Activated T-cell treated with anti-CD3 and anti-CD28 coated beads, Interleukin-2, amount 50 U/mL, for 4 hours (primary cell): ENCODE data around the gene MTHFD2. TPM values are rescaled to one million over a fixed set of nuclear protein-coding genes. Genes with fewer than 3 reads are reported as not detected.
"Not testable (repeated sequence)": the region's sequence is repeated elsewhere in the genome, so short reads cannot be mapped to it uniquely, and the experiment has no call there.

ENCODE experiments used
- ATAC-seq, 2 donors: fragments of 200-7000 bp; cut with Tn5 transposase; one replicate each; pipeline ENCODE4 v1.10.0; 2021
- DNase-seq: peaks from one replicate; pipeline ENCODE4 v3.0.0-alpha.2; 2020
- H3K27me3 Mint-ChIP-seq: one replicate; pipeline ENCODE4 v1.8.0; 2021; ENCODE audit warnings: low read depth, mixed read lengths
- H3K36me3 Mint-ChIP-seq: one replicate; pipeline ENCODE4 v1.8.0; 2022; ENCODE audit warnings: mixed read lengths; ENCODE audit not compliant: insufficient read depth
- H3K4me1 Mint-ChIP-seq: one replicate; pipeline ENCODE4 v1.8.0; 2021; ENCODE audit warnings: low read depth, mixed read lengths
- H3K4me3 Mint-ChIP-seq: one replicate; pipeline ENCODE4 v1.8.0; 2021; ENCODE audit warnings: mild to moderate bottlenecking, moderate library complexity, mixed read lengths
- H3K9me3 Mint-ChIP-seq: one replicate; pipeline ENCODE4 v1.8.0; 2021; ENCODE audit warnings: mixed read lengths
- total RNA-seq, 3 donors: library from RNA; stranded (reverse); gene quantifications; one replicate each; pipeline ENCODE4 v1.2.1, GENCODE V29; 2021

MTHFD2 gene
- total RNA-seq, 3 donors from 2014 or later: 408 to 545 (median 430) TPM

DNA sequence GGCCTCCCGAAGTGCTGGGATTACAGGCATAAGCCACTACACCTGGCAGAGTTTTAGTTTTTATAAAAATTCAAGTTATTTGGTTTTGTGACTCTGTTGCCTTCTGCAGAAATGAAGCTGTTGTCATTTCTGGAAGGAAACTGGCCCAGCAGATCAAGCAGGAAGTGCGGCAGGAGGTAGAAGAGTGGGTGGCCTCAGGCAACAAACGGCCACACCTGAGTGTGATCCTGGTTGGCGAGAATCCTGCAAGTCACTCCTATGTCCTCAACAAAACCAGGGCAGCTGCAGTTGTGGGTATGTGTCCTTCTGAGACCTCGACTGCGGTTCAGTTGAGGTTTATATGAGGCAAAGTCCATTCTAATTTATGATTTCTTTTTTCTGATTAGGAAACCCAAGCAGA lies 7.2 kb downstream of the MTHFD2 start:
- Mint-ChIP-seq H3K36me3 (peaks cover 48% of the 10 kb centered on the region), H3K4me3 (peak overlapping the region; percentile 73), H3K9me3 (no peaks in the 10 kb centered on the region), H3K27me3 (no peaks in the 10 kb centered on the region), H3K4me1 (peaks cover 70% of the 10 kb centered on the region)
- peak; percentile 23 to 31 for ATAC-seq
- DNase-seq: no peak

DNA sequence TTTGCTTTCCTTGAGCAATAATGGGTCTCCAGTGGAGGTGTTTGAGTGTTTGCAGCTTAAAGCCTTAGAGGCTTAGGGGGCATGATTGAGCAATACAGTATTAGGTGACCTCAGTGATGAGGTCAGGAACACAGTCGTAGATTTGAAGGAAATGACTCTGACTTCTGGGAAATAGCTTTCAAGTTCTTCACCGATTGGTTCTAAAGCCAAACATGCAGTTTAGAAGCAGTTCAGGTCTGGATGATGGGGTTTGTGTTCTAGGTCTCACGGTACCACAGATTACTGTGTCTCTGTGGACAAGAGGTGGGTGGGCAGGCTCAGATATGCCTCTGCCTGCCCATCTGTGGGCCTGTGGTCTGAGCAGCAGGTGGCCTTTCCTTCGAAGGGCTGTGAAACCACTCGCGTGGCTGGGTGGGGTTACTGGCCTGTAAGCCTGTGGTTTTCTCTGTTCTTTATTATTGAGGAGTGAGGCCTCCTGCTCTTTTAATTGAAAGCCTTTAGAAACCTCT lies 7.8 kb downstream of the MTHFD2 start:
- ATAC-seq (peak; percentile 82 to 83), DNase-seq (no peak)
- Mint-ChIP-seq H3K4me1 (peaks cover 66% of the 10 kb centered on the region), H3K4me3 (peak overlapping the region; percentile 73), H3K9me3 (no peaks in the 10 kb centered on the region), H3K36me3 (peaks cover 45% of the 10 kb centered on the region), H3K27me3 (no peaks in the 10 kb centered on the region)

DNA sequence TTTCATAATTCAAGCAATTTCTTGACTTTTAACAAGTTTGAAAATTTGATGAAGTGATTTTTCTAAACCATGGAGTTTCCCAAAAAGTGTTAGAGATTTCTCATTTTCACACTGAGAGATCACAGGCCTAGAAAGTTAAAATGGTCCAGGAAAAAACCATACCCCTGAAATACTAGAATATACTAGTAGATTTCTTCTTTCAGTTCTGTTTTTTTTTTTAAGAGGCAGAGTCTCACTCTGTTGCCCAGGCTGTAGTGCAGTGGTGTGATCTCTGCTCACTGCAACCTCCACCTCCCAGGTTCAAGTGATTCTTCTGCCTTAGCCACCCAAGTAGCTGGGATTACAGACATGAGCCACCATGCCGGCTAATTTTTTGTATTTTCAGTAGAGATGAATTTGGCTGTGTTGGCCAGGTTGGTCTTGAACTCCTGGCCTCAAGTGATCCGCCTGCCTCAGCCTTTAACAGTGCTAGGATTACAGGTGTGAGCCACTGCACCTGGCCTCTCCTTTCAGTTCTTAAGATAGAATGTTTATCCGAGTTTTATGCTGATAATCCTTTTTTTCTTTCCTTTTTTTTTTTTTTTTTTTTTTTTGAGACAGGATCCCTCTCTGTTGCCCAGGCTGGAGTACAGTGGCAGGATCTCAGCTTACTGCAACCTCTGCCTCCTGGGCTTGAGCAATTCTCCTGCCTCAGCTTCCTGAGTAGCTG lies 14.4 kb downstream of the MTHFD2 start:
- Mint-ChIP-seq H3K4me1 (peaks cover 12% of the 10 kb centered on the region), H3K9me3 (no peaks in the 10 kb centered on the region), H3K36me3 (peaks cover 29% of the 10 kb centered on the region), H3K4me3 (no peak overlapping the region), H3K27me3 (no peaks in the 10 kb centered on the region)
- DNase-seq (no peak), ATAC-seq (no peak)

DNA sequence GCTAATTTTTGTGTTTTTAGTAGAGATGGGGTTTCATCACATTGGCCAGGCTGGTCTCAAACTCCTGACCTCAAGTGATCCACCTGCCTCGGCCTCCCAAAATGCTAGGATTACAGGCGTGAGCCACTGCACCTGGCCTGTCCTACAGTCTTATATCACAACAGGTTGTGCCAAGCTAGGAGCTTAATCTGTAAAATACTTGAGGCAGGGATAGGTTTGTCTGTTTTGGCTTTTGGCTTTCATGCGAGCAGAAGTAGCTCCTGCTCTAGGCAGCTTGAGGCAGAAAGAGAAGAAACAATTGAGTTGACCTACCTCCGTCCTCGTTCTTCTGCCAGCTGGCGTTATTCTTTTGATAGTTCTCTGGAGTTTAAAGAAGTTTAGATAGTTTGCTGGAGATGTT lies 17.4 kb downstream of the MTHFD2 start:
- H3K4me1 Mint-ChIP-seq, H3K27me3 Mint-ChIP-seq, H3K4me3 Mint-ChIP-seq, H3K9me3 Mint-ChIP-seq, ATAC-seq, DNase-seq: not testable (repeated sequence)
- H3K36me3 Mint-ChIP-seq: peaks cover 32% of the 10 kb centered on the region

DNA sequence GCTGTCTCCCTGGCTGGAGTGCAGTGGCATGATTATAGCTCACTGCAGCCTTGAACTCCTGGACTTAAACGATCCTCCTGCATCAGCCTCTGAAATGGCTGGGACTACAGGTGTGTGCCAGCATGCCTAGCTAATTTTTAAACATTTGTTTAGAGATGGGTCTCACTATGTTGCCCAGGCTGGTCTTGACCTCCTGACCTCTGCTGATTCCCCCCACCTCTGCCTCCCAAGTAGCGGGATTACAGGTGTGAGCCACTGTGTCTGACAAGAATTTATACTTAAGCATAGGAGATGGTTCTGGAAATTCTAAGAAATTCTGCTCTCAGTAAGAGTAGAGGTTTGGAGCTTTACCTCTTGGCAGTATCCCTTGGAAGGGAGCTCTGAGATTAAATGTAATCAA lies 18.2 kb downstream of the MTHFD2 start:
- ATAC-seq (no peak), DNase-seq (no peak)
- Mint-ChIP-seq H3K4me1 (no peaks in the 10 kb centered on the region), H3K9me3 (no peaks in the 10 kb centered on the region), H3K4me3 (no peak overlapping the region), H3K36me3 (peaks cover 37% of the 10 kb centered on the region), H3K27me3 (no peaks in the 10 kb centered on the region)

DNA sequence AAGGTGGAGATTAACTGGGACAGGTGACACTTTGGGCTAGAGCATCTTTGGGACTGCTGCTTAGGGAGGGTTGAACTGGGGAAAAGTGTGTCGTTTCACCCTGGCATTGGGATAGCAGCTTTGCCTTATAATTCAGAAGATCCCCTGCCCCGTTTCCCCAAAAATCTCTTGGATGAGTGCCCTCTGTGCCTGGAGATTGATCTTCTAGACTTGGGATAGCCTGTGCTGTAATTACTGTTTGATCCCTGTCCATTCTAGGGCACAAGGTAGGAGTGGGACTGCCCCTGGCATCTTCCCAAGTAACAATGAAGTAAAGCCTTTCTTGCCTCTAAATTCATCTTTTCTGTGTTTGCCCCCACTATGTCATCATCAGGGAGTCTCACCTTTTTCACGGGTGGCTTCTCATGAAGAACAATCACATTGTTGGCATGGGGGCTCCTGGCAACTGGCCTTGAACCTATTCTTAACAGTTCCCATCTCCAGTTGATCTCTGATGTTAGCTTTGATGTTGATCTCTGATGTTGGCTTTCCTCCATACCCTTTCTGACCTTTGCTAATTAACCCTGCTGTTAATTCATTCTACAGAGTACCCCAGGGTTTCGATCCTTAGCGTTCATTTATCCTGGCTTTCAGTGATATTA lies 21.6 kb downstream of the MTHFD2 start:
- Mint-ChIP-seq H3K9me3 (no peaks in the 10 kb centered on the region), H3K4me1 (no peaks in the 10 kb centered on the region), H3K4me3 (no peak overlapping the region), H3K27me3 (no peaks in the 10 kb centered on the region), H3K36me3 (peaks cover 45% of the 10 kb centered on the region)
- DNase-seq (no peak), ATAC-seq (no peak)

DNA sequence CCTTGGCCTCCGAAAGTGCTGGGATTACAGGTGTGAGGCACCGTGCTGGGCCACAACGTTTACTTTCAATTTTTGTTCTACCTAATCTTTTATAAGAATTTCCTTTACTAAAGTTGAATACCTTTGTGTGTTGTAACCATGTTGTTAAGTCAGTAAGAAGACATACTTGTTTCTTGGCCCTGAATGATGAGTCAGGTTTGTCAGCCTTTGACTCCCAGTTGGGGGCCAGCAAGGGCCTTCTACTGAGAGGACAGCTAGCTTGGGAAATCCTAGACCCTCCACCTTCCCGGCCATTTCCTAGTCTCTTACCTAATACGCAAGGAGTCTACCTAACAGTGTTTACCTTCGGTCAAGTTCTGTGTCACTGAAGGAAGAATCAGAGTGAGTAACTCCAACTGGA lies 22.7 kb downstream of the MTHFD2 start:
- DNase-seq (no peak), ATAC-seq (no peak)
- H3K9me3 Mint-ChIP-seq: no peaks in the 10 kb centered on the region
- no peaks in the 10 kb centered on the region for H3K4me1 Mint-ChIP-seq
- H3K36me3 Mint-ChIP-seq: peaks cover 43% of the 10 kb centered on the region
- H3K27me3 Mint-ChIP-seq: no peaks in the 10 kb centered on the region
- no peak overlapping the region for H3K4me3 Mint-ChIP-seq

DNA sequence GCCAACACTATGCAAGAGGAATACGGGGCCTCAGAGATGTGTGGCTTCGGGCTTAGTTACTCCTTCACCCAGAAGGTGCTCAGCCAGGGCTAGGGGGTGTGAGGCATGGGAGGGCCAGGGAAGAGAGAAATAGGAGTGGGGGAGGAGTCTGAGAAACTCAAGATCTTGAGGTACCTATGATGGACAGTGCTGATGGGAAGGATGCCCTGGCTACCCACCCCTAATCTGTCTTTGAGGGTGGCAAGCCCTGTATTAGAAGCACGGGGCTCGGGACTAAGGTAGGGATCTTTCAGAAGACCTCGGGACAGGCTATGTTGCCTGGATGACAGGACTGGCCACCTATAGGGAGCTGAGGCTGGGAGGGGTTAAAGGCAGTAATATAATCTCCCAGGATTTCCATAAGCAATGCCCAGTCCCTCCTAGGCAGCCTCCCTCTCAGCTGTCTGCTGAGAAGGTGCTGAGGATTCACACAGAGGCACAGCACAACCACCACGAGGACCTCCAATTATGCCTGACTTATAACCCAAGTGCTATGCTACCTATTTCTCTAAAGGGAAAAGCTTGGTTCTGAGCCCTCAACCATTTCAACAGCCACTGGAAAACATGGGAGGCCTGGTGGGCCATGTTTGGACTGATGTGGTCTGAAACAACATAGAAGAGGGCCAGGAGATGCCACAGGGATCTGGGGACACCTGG lies 23.3 kb downstream of the MTHFD2 start:
- H3K27me3 Mint-ChIP-seq: no peaks in the 10 kb centered on the region
- no peak overlapping the region for H3K4me3 Mint-ChIP-seq
- ATAC-seq: peak in 1 of 2 donors; percentile 9
- DNase-seq: no peak
- no peaks in the 10 kb centered on the region for H3K9me3 Mint-ChIP-seq
- no peaks in the 10 kb centered on the region for H3K4me1 Mint-ChIP-seq
- H3K36me3 Mint-ChIP-seq: peaks cover 40% of the 10 kb centered on the region

DNA sequence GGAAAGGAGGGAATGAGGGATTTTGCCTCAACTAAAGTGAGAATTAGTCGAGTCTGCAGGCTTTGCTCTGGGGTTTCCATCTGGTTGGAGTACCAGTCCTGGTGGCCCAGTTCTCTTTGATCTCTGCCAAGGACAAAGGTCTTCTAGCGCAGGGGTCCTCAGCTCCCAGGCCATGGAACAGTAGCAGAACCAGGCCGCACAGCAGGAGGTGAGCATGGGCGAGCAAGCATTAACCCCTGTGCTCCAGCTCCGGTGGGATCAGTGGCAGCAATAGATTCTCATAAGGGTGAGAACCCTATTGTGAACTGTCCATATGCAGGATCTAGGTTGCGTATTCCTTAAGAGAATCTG lies 23.9 kb downstream of the MTHFD2 start:
- no peak for DNase-seq
- Mint-ChIP-seq H3K36me3 (peaks cover 40% of the 10 kb centered on the region), H3K27me3 (no peaks in the 10 kb centered on the region), H3K9me3 (no peaks in the 10 kb centered on the region), H3K4me3 (no peak overlapping the region), H3K4me1 (no peaks in the 10 kb centered on the region)
- peak in 1 of 2 donors; percentile 13 for ATAC-seq

DNA sequence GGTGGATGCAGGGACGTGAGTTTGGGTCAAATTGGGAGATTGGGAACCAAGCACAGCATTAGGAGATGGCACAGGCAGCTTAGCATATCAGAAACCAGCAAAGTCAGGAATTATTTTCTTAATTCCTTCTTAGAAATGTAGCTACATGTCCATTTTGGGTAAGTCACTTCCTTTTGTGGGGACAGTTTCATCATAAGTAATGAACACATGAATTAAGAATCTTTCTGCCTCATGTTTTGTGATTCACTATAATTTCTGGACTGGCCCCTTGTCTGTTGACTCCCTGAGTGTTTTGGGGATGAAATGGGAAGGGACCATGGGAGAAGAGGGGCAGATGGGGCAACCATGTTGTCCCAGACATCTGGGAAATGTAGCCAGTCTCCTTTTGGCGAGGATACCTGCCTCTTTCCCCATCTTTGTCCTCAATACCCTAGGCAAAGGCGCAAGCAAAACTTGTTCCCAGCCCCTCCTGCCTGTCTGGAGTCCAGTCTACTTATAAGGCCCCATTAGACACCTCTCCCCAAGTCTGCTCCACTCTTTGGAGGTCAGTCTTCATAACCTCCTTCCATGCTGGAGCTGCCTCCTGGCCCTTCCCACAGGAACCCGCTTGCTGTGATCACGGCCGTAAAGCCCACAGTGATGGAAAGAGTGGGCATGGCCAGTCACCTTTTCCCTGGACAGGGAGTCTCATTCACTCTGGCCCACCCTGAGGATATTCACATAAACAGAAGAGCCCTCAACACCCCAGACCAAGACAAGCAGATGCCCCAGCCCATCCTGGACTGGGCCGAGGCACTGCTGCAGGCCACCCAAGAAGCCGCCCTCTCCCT lies 25.7 kb downstream of the MTHFD2 start:
- H3K36me3 Mint-ChIP-seq: peaks cover 33% of the 10 kb centered on the region
- ATAC-seq (no peak), DNase-seq (no peak)
- no peaks in the 10 kb centered on the region for H3K27me3 Mint-ChIP-seq
- H3K4me1 Mint-ChIP-seq: no peaks in the 10 kb centered on the region
- H3K4me3 Mint-ChIP-seq: no peak overlapping the region
- no peaks in the 10 kb centered on the region for H3K9me3 Mint-ChIP-seq

DNA sequence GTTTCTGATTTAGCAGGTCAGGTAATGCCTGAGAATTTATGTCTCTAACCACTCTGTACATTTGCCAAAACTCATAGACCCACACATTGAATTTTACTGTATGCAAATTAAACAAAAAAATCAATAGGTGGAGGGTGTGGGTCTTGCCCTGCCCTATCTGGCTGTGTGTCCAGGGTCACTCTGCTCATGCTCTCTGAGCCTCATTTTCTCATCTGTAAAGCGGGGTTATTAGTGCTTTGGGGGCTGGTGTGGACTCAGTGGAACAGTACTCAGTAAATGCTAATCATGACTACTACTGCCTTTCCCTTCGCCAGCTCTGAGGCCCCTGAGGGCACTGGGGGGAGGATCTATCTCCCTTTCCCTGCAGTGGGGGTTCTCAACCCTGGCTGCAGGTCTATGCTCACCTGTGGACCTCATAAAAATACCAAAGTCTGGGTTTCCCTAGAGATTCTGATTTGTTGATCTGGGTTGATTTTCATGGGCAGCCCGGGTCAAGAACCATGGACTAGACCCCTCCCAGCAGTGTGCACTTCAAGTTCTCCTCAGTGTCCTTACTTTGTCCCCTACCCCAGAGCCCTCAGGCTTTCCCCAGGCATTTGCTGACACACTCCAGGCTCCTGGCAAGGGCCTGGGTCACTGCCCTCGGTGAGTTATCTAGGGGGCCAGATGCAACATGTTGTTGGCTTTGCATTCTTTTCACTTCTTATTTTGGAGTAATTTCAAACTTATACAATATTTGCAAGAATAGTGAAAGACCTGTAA lies 27.5 kb downstream of the MTHFD2 start:
- no peaks in the 10 kb centered on the region for H3K27me3 Mint-ChIP-seq
- H3K9me3 Mint-ChIP-seq: no peaks in the 10 kb centered on the region
- no peak for ATAC-seq
- DNase-seq: no peak
- no peaks in the 10 kb centered on the region for H3K4me1 Mint-ChIP-seq
- H3K4me3 Mint-ChIP-seq: no peak overlapping the region
- H3K36me3 Mint-ChIP-seq: peaks cover 21% of the 10 kb centered on the region

DNA sequence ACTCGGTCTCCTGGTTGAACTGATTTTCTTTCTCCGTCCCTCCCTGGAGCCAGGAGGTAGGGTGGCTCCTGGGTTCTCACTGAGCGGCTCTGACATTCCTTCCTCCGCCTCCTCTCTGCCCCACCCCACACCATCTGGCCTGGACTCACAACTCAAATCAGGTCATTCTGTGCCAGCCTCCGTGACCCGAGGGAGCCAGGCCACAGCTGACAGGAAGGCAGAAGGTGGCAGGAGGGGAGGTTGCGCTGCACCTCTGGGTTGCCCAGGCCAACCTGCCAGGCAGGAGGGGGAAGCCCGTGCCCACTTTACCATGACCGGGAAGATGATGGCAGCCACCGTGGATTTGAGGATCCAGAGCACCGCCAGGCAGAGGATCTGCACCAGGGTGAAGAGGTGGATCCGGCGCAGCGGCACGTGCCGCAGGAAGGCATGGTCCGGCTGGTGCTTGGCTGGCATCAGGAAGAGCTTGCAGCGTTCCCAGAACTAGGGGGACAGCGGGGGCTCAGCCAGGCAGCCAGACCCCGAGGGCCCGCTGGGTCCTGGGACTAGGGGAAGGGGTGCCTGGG lies 28.3 kb downstream of the MTHFD2 start:
- Mint-ChIP-seq H3K27me3 (no peaks in the 10 kb centered on the region), H3K9me3 (no peaks in the 10 kb centered on the region), H3K36me3 (peaks cover 13% of the 10 kb centered on the region), H3K4me3 (no peak overlapping the region), H3K4me1 (no peaks in the 10 kb centered on the region)
- no peak for DNase-seq
- no peak for ATAC-seq

DNA sequence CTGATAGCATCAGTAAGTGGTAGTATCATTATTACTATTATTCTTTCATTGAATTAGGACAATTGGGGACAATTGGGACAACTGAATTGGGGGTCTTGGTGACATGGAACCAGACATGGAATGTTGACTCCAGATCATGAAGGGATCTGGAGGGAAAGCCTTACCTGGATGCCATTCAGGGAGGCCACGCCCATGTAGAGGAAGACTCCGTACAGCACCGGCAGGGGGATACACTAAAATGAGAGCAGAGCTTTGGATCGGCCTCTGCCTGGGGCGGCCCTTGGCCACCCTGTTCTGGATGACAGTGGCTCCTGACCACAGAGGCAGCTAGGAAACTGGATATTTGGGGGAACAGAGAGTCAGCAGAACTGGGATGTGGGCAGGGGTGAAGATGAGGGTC lies 29.2 kb downstream of the MTHFD2 start:
- H3K9me3 Mint-ChIP-seq: no peaks in the 10 kb centered on the region

More for the DNA sequence above, 29.2 kb downstream of the MTHFD2 start:
- Mint-ChIP-seq H3K4me3 (no peak overlapping the region), H3K36me3 (peaks cover 5% of the 10 kb centered on the region), H3K27me3 (no peaks in the 10 kb centered on the region), H3K4me1 (no peaks in the 10 kb centered on the region)
- DNase-seq (no peak), ATAC-seq (no peak)
